Measurements from ENCODE around the gene ADGRG6. TPM values are rescaled to one million over a fixed set of nuclear protein-coding genes. Genes with fewer than 3 reads are reported as not detected.

The ADGRG6 gene
- total RNA-seq, 1 experiment from 2014 or later: 2.5 TPM

DNA sequence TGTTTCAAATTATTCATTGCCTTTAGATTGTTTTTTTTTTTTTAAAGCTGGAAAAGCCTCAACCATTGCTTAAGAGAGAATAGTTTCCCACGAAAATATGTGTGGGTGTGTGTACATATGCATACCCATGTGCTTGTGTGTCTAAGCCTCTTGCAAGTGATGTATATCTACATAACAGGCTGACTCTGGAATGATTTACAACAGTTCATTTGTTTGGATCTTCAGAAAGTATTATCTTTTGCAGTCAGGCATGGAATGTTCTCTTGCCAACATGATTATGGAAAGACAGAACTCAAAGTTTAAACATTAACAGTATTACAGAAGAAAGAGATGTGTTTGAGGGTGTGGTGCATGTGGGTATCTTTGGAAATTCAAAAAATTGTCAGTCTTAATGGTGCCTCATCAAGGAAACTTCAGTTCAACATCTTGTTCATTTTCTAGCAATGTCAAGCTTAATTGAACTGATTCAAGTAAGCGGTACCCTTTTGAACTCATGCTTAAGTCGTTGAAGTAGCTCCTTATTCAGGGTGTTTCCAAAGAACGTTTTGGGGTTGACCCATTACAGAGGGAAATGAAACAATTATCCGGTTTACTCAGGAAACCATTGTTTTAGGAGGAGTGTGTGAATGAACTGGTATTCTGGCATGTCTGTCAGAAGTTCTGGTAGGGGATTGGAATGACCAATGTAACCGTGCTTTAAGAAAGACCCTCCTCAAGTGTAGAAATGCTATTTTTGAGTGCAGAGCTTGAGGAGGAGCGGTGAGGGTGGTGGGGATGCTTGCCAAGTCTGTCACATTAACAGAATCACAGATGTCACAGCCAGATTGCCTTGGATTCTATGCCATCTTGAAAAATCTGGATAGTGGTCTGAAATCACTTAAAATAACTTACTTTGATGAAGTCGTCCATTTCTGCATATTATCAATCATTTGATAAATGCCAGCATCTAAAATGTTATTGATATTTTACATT lies 60.3 kb downstream of the ADGRG6 start:
- WGBS (ENCODE audit: extremely low coverage, insufficient read length, low lambda C conversion rate): no CpG with 5 or more reads among the region's 8 CpGs
- Histone ChIP-seq H4K5ac (ENCODE audit: insufficient read length, low read depth, low read length) (no peak overlapping the region), H4K91ac (ENCODE audit: insufficient read length, low read depth, low read length) (no peak overlapping the region), H3T11ph (ENCODE audit: low read length) (no peak overlapping the region), H3K23ac (ENCODE audit: insufficient read length, low read depth, low read length) (no peak overlapping the region), H2BK5ac (ENCODE audit: insufficient read length, low read length) (no peak overlapping the region), H2AK5ac (ENCODE audit: insufficient read length, low read length) (no peak overlapping the region), H3K56ac (ENCODE audit: insufficient read length, low read depth, low read length) (no peak overlapping the region), H3K23me2 (ENCODE audit: insufficient read length, low read depth, low read length, poor library complexity, severe bottlenecking) (no peaks in the 10 kb centered on the region), H3K9ac (ENCODE audit: extremely low read depth, insufficient read length, low read length) (no peak overlapping the region), H2BK20ac (ENCODE audit: low read depth, low read length, poor library complexity, severe bottlenecking) (no peak overlapping the region), H4K20me1 (ENCODE audit: control insufficient read depth, insufficient read depth, insufficient read length) (no peaks in the 10 kb centered on the region), H3K14ac (ENCODE audit: insufficient read depth, low read length) (no peak overlapping the region), H2AFZ (ENCODE audit: low read length) (no peak overlapping the region), H2BK12ac (ENCODE audit: insufficient read length, low read depth, low read length) (no peak overlapping the region), H3K18ac (ENCODE audit: insufficient read length, low read depth, low read length) (no peak overlapping the region), H3K4me1 (ENCODE audit: insufficient read depth, low read length) (no peaks in the 10 kb centered on the region; the same call in 1 of the 2 replicates), H3K4ac (ENCODE audit: low read depth, low read length) (no peak overlapping the region), H3K4me2 (ENCODE audit: insufficient read depth, insufficient read length, low read length) (no peak overlapping the region), H3K9me3 (ENCODE audit: control insufficient read depth, low read depth, low read length) (no peaks in the 10 kb centered on the region), H3K79me2 (ENCODE audit: insufficient read depth, low read length) (no peaks in the 10 kb centered on the region), H2BK120ac (ENCODE audit: low read depth, low read length, poor library complexity, severe bottlenecking) (no peak overlapping the region), H3K79me1 (ENCODE audit: insufficient read depth, low read depth, low read length, poor library complexity, severe bottlenecking) (no peaks in the 10 kb centered on the region), H3K27me3 (ENCODE audit: insufficient read depth, low read length) (no peaks in the 10 kb centered on the region), H4K8ac (replicated peaks; ENCODE audit: insufficient read length, low read depth, low read length) (no peak overlapping the region), H2BK15ac (ENCODE audit: low read depth, low read length) (no peak overlapping the region), H3K27ac (ENCODE audit: insufficient read length, low read depth, low read length) (no peak overlapping the region)
- TF ChIP-seq, protein P1, sequence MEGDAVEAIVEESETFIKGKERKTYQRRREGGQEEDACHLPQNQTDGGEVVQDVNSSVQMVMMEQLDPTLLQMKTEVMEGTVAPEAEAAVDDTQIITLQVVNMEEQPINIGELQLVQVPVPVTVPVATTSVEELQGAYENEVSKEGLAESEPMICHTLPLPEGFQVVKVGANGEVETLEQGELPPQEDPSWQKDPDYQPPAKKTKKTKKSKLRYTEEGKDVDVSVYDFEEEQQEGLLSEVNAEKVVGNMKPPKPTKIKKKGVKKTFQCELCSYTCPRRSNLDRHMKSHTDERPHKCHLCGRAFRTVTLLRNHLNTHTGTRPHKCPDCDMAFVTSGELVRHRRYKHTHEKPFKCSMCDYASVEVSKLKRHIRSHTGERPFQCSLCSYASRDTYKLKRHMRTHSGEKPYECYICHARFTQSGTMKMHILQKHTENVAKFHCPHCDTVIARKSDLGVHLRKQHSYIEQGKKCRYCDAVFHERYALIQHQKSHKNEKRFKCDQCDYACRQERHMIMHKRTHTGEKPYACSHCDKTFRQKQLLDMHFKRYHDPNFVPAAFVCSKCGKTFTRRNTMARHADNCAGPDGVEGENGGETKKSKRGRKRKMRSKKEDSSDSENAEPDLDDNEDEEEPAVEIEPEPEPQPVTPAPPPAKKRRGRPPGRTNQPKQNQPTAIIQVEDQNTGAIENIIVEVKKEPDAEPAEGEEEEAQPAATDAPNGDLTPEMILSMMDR (conservative IDR thresholded peaks at IDR 0.05): no peak
- no peaks in the 10 kb centered on the region for H3K4me1 Mint-ChIP-seq
- no peak overlapping the region for H3K27ac Mint-ChIP-seq
- no peak for DNase-seq
- H3K4me3 Mint-ChIP-seq: no peak overlapping the region
- H3K36me3 Mint-ChIP-seq (ENCODE audit: insufficient read depth in 1 of 3, low read depth in 3 of 3): no peaks in the 10 kb centered on the region
- H3K27me3 Mint-ChIP-seq (ENCODE audit: low read depth): no peaks in the 10 kb centered on the region
- H3K9me3 Mint-ChIP-seq: no peaks in the 10 kb centered on the region
